GM19043 (cell line): ENCODE measurements around the gene NTF4.
"Not testable (repeated sequence)": the region's sequence is repeated elsewhere in the genome, so short reads cannot be mapped to it uniquely, and the experiment has no call there.

Experiments
- ATAC-seq: cut with Tn5 transposase; IDR thresholded peaks from one replicate; pipeline ENCODE4 v1.9.1; 2021; ENCODE audit warnings: low read depth; ENCODE audit not compliant: unreplicated experiment

Gene NTF4

GRCh38 chr19:49092686-49093085 lies 28.1 kb upstream of the NTF4 start:
- ATAC-seq, result no peak

DNA sequence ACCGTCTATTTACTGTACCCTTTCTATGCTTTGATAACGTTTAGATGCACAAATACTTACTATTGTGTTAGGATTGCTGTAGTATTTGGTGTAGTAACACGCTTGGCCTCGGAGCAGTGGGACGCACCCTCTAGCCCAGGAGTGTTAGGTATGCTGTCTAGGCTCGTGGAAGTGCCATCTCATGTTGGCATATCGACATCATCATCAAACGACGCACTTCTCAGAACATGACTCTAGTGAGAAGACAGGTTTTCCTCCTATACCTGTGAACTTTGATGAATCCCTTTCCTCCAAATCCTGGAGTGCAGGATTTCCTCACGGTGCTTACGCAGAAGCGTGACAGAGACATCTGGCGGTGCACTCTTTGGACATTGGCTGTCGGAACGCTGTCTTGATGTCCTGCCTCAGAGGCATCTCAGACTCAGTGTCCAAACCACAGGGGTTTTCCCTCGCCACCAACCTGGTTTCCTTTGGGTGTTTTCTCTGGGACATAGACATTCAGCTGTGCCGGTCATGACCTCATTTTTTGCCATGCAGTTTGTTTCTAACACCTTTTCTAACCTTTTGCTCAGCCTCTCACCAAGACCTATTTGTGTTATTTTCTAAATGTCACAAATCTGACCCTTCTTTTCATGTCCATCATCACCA lies 26.9 kb upstream of the NTF4 start:
- no peak for ATAC-seq

DNA sequence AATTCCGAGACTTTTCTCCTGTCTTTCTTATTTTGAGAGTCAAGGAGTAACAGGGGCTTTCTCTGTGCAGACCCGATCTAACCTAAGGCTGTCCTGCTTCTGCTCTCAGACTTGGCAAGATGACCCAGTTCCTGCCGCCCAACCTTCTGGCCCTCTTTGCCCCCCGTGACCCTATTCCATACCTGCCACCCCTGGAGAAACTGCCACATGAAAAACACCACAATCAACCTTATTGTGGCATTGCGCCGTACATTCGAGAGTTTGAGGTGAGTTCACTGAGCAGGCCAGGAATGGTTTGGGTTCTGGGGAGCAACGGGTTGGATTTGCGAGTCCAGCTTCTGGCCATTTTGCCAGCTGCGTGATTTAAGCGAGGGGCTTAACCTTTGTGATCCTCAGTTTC lies 21.7 kb upstream of the NTF4 start:
- ATAC-seq, result no peak

DNA sequence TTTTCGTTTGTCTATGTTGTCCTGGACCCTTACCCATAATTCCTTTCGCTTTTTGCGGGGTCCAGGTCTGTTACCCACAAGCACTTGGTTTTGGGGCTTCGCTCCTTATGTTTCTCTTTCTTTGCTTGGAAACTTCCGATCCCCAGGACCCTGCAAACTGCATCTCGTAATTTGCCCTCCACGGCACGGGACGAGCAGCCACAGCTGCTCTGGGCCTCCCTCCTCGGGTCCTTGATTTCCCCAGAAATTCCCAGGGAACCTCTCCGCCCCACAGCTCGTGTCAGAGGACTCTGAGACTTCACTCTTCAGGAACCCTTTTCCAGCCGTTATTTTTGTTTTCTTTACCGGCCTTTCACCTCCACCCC lies 21.2 kb upstream of the NTF4 start:
- no peak for ATAC-seq

DNA sequence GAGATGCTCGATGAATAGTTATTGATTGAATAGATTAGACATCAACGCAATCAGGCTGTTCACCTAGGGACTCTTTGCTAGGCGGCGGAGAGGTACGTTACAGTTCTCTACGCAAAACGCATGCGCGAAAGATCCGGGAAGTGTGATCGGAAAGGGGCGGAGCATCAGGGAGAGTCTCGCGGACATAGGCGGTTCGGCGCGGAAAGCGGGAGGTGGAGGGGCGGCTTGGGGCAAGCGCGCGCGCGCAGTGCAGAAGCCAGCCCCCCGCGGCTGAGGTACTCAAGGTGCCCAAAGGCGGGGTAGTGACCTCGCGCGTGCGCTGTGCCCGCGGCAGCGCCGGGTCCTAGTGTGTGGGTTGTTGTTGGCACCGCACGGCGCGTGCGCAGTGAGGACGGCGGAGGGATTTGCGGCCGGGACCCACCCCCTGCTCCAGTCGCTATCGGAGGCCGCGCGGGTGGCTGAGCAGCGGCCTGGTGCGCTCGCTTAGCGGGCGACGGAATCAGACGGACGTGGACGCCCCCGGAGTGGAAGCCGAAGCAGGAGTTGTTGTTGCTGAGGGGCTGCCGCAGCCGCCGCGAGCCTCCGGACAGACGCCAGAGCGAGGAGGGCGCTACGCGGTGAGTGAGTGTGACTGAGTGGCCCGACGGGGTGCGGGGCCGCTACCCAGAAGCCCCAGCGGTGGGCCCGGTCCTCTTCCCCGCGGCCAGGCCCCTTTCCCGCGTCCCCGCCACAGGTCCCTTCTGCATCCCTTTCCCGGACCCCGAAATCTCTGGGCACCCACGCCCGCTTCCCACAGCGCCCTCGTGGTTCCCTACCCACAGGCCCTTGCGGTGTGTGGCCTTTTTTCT lies 20.6 kb upstream of the NTF4 start, which contains the start of gene SNRNP70:
SNRNP70 (plus strand) TSS at position 432 of the 848 bp plus-strand sequence. CDS start 964 bp downstream, outside the sequence.
- ATAC-seq, result peak; percentile 78

- ATAC-seq, result no peak
Observed at GRCh38 chr19:49084206-49085019, 19.8 kb upstream of the NTF4 start.

- no peak for ATAC-seq
Observed at GRCh38 chr19:49081273-49081672, 16.7 kb upstream of the NTF4 start.

DNA sequence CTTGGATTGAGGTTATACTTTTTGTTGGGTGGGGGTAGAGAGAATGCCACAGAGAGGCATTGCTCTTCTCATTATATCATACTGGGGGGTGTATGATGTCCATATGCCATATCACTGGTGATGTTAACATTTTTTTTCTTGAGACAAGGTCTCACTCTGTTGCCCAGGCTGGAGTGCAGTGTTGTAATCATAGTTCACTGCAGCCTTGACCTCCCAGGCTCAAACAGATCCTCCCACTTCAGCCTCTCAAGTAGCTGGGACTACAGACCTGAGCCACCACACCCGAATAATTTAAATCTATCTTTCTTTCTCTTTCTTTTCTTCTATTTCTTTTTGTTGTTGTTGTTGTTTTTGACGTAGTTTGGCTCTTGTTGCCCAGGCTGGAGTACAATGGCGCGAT lies 15.8 kb upstream of the NTF4 start:
- ATAC-seq, result no peak

- ATAC-seq, result not testable (repeated sequence)
Observed at GRCh38 chr19:49074869-49075268, 10.3 kb upstream of the NTF4 start.

- ATAC-seq, result no peak
Observed at GRCh38 chr19:49073514-49074378, 9.1 kb upstream of the NTF4 start.

DNA sequence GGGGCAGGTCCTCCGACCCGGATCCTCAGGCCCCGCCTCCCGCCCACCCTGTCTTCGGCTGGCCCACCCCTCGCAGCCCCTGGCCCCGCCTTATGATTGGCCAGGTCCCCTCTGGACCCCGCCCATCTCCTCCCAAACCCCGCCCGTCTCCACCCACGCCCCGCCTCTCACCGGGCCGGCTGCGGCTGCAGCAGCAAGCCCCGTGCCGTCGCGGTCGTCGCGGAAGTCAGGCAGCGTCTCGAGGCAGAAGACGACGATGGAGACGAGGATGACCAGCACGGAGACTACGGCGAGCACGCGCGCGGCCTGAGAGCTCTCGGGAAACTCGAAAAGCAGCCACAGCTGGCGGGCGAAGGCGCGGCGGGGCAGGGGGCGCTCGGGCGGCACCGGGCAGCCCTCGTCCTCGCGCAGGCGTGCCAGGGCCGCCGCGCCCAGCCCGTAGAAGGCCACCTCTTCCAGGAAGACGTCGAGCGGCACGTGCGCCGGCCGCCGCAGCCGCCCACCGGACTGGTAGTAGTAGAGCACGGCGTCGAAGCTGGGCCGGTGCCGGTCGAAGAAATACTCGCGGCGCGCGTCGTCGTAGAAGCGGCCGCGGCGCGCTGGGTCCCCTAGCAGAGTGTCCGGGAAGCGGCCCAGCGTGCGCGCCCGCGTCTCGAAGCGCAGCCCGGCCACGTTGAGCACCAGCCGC lies 7.4 kb upstream of the NTF4 start:
- no peak for ATAC-seq

DNA sequence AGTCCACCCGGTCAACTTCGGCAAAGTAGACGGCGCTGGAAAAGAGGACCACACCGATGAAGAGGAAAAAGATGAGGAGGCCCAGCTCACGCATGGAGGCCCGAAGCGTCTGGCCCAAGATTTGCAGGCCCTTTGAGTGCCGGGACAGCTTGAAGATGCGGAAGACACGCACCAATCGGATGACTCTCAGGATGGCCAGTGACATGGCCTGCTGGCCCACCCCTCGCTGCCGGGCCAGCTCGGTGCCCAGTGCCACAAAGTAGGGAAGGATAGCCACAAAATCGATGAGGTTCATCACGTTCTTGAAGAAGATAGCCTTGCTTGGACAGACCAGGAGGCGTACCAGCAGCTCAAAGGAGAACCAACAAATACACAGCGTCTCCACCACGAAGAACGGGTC lies 5.8 kb upstream of the NTF4 start:
- no peak for ATAC-seq

GRCh38 chr19:49069026-49069425 lies 4.4 kb upstream of the NTF4 start:
- ATAC-seq, result no peak

DNA sequence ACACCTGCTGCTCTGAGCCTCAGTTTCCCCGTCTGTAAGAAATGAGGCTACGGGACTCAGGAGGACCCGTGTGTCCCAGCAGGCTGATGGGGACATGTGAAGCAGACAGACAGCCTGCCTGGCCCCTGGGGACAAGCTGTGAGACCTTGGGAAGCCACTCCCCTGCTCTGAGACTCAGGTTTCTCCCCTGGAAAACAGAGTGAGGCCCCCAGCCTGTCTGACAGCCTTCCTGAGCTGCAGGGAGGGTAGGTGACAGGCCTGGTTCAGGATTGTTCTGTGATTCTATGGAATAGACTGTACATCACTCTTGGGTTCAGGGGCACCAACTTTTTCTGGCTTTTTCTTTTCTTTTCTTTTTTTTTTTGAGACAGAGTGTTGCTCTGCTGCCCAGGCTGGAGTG lies 2.9 kb upstream of the NTF4 start:
- ATAC-seq, result no peak

GRCh38 chr19:49065905-49066512 lies 1.4 kb upstream of the NTF4 start:
- ATAC-seq, result no peak

DNA sequence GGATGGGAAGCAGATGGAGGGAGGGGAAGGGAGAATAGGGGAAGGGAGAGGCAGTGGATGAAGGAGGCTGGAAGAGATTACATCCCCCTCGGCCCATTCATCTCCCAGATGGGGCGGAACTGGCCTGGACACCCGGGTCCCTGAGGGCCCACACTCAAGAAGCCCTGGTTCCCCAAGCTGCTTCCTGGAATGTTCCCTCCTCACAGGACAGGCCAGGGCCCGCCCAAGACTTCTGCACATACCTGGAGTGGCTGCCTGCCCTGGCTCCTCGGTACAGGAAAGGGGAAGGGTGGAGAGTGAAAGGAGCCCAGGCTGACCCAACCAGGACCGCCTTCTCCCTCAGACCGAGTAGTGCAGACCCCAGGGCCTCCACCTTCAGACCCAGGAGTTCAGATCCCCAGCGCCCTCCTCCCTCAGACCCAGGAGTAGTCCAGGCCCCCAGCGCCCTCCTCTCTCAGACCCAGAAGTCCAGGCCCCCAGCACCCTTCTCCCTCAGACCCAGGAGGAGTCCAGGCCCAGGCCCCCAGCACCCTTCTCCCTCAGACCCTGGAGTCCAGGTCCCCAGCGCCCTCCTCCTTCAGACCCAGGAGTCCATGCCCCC lies 489 bp downstream of the NTF4 start:
- ATAC-seq, result no peak

DNA sequence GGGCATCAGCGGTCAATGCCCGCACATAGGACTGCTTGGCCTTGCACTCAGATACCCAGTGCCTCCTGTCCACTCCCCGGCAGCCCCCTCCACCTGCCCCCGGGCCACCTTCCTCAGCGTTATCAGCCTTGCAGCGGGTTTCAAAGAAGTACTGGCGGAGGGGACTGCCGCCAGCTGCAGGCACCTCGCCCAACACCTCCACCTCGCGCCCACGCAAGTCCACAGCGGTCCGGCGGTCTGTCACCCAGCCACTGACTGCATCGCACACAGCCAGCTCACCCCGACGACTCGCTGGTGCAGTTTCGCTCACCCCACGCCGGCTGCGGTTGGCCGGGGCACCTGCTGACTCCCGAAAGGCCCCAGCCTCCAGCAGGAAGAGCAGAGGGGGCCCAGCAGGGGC lies 3.2 kb downstream of the NTF4 start:
- no peak for ATAC-seq

DNA sequence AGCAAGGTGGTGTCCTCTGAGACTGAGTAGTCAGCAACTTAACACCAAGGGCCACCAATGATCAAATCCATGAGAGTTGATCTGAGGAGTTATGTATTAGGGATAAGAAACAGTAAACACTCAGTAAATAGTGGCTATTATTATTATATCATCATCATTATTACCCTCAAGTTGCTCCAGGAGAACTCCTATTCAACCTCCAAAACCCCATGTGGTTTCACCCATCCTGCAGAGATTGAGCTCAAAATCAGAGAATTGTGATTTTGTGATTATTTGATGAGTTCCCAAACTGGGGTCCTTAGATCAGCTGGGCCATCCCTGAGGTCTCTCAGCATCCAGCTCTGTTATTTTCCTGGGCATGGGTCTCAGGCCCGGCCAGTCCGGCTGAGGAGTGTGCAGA lies 3.6 kb downstream of the NTF4 start:
- ATAC-seq, result no peak

- ATAC-seq, result no peak
Observed at GRCh38 chr19:49059053-49059452, 5.6 kb downstream of the NTF4 start.
